Measurements from ENCODE around the gene TCAIM. TPM values are rescaled to one million over a fixed set of nuclear protein-coding genes. Genes with fewer than 3 reads are reported as not detected.

Gene TCAIM
- 6.8 to 10.2 TPM (median 7.8 TPM) in 5 replicates for total RNA-seq (2022; extraction: Qiagen RNA extraction)

GRCh38 chr3:44338010-44338827 lies at the start of gene TCAIM:
TSS of gene TCAIM (plus strand) at chr3:44338766. CDS start at chr3:44354783, 16,017 bp downstream.

Other genes with a start within 250 kb of the TCAIM start
- not detected in 5 replicates for gene TOPAZ1, start 96.9 kb upstream of the TCAIM start, total RNA-seq (2022; extraction: Qiagen RNA extraction)
- gene ZNF445, start 138.9 kb downstream of the TCAIM start, total RNA-seq (2022; extraction: Qiagen RNA extraction) = 2.2 to 2.7 TPM (median 2.5 TPM) in 5 replicates
- gene ZKSCAN7, start 216.4 kb downstream of the TCAIM start, total RNA-seq (2022; extraction: Qiagen RNA extraction) = not detected in 5 replicates
- gene ZNF660, start 246.2 kb downstream of the TCAIM start, total RNA-seq (2022; extraction: Qiagen RNA extraction) = not detected in 5 replicates

All from A549 treated with CORT108297 at 1 μM for 4 hours (cell line).